HepG2 (cell line): ENCODE data around the gene FSD1. TPM values are rescaled to one million over a fixed set of nuclear protein-coding genes. Genes with fewer than 3 reads are reported as not detected.

Experiments
- CCDC6 ChIP-seq: sonication (generic); formaldehyde crosslinking; IDR thresholded peaks from 2 replicates; pipeline ENCODE4 v1.8.1; 2022; ENCODE audit warnings: mild to moderate bottlenecking, missing genetic modification reagents, moderate library complexity
- E2F5 ChIP-seq: sonication (generic); formaldehyde crosslinking; conservative IDR thresholded peaks from 2 replicates; pipeline ENCODE4 v1.4.0; 2020; ENCODE audit warnings: missing genetic modification reagents
- FOXA3 ChIP-seq: IDR thresholded peaks from 2 replicates; pipeline ENCODE4 v1.6.1; 2016; ENCODE audit warnings: missing genetic modification reagents, missing compliant biosample characterization
- HNRNPH1 ChIP-seq: fragments of 200-400 bp; formaldehyde crosslinking; optimal IDR thresholded peaks from 2 replicates; pipeline ENCODE3; 2017; ENCODE audit warnings: mild to moderate bottlenecking, low read depth, low read length
- NAIF1 ChIP-seq: sonication (generic); formaldehyde crosslinking; IDR thresholded peaks from 2 replicates; pipeline ENCODE4 v1.5.0; 2020; ENCODE audit warnings: mild to moderate bottlenecking, missing genetic modification reagents, borderline replicate concordance
- NPAS2 ChIP-seq: sonication (generic); formaldehyde crosslinking; IDR thresholded peaks from 2 replicates; pipeline ENCODE4 v1.8.0; 2022; ENCODE audit warnings: mild to moderate bottlenecking, missing genetic modification reagents, borderline replicate concordance
- REXO4 ChIP-seq: sonication (generic); formaldehyde crosslinking; IDR thresholded peaks from 2 replicates; pipeline ENCODE4 v1.8.0; 2022; ENCODE audit warnings: missing genetic modification reagents, mild to moderate bottlenecking, borderline replicate concordance
- SMAD3 ChIP-seq: sonication (generic); formaldehyde crosslinking; IDR thresholded peaks from 2 replicates; pipeline ENCODE4 v1.4.0; 2020; ENCODE audit warnings: missing genetic modification reagents
- SP140L ChIP-seq: sonication (generic); formaldehyde crosslinking; IDR thresholded peaks from 2 replicates; pipeline ENCODE4 v1.4.0; 2020; ENCODE audit warnings: missing genetic modification reagents, borderline replicate concordance
- TFAP4 ChIP-seq: sonication (generic); IDR thresholded peaks from 2 replicates; pipeline ENCODE4 v1.6.1; 2016; ENCODE audit warnings: low read depth, borderline replicate concordance
- ZBTB2 ChIP-seq: sonication (generic); formaldehyde crosslinking; IDR thresholded peaks from 2 replicates; pipeline ENCODE4 v1.8.0; 2022; ENCODE audit warnings: low read depth, missing genetic modification reagents
- ZHX1 ChIP-seq: sonication (generic); formaldehyde crosslinking; IDR thresholded peaks from 2 replicates; pipeline ENCODE4 v1.8.1; 2022; ENCODE audit warnings: low read depth, mild to moderate bottlenecking, missing genetic modification reagents
- ZNF253 ChIP-seq: sonication (generic); formaldehyde crosslinking; IDR thresholded peaks from 2 replicates; pipeline ENCODE4 v1.8.0; 2022; ENCODE audit warnings: mild to moderate bottlenecking, missing genetic modification reagents, borderline replicate concordance
- ZNF281 ChIP-seq: sonication (generic); formaldehyde crosslinking; IDR thresholded peaks from 2 replicates; pipeline ENCODE4 v1.4.0; 2020; ENCODE audit warnings: missing genetic modification reagents, borderline replicate concordance
- ZNF430 ChIP-seq: sonication (generic); formaldehyde crosslinking; IDR thresholded peaks from 2 replicates; pipeline ENCODE4 v1.9.0; 2021; ENCODE audit warnings: mild to moderate bottlenecking, missing genetic modification reagents
- ZNF431 ChIP-seq: sonication (generic); formaldehyde crosslinking; IDR thresholded peaks from 2 replicates; pipeline ENCODE4 v1.9.0; 2022; ENCODE audit warnings: missing genetic modification reagents, low read depth, mild to moderate bottlenecking, borderline replicate concordance
- ZNF569 ChIP-seq: sonication (generic); formaldehyde crosslinking; IDR thresholded peaks from 2 replicates; pipeline ENCODE4 v1.5.0; 2020; ENCODE audit warnings: mild to moderate bottlenecking, missing genetic modification reagents, moderate library complexity, borderline replicate concordance
- ZNF781 ChIP-seq: sonication (generic); formaldehyde crosslinking; IDR thresholded peaks from 2 replicates; pipeline ENCODE4 v1.5.1; 2020; ENCODE audit warnings: borderline replicate concordance, mild to moderate bottlenecking, missing genetic modification reagents; ENCODE audit errors: not compliant biosample characterization
- polyA plus RNA-seq, 8 experiments: library from polyadenylated mRNA; depleted of rRNA in 3 of 8; stranded (reverse) in 7 of 8; unstranded in 1 of 8; fragments of >200 nt; fragmentation: Illumina TruSeq in 4 of 8; extraction: Trizol in 4 of 8; gene quantifications; 2 replicates each; pipeline versions ENCODE4 v1.2.1 to v1.2.3, GENCODE V29; 2011 to 2016; ENCODE audit warnings: low read depth in 4 of 8, missing spikeins in 1 of 8, mixed read lengths in 1 of 8; ENCODE audit not compliant: insufficient read depth in 1 of 8
- total RNA-seq, 5 experiments: library from RNA; depleted of rRNA; stranded (reverse); fragments of >200 nt; fragmentation: Illumina TruSeq; extraction: Trizol; gene quantifications; 2 replicates each; pipeline ENCODE4 v1.2.3, GENCODE V29; 2016; ENCODE audit warnings: low read depth in 1 of 5

The FSD1 gene
- total and polyA plus RNA-seq, 2 of the 13 experiments (the other 11 are each of a cell fraction or from before 2014, with no cell fraction given) = 0.29 to 0.66 TPM

GRCh38 chr19:4310247-4311121 lies 6.1 kb downstream of the FSD1 start (continued):
- TF ChIP-seq E2F5 (CRISPR knock-in tag) = no peak
- peak; percentile 73; the same call in 1 of the 2 replicates for TF ChIP-seq ZNF281 (CRISPR knock-in tag)
- no peak for TF ChIP-seq SP140L
- no peak for TF ChIP-seq ZBTB2 (CRISPR knock-in tag)
- TF ChIP-seq SMAD3 (CRISPR knock-in tag) = peak; percentile 78
- no peak for TF ChIP-seq NAIF1 (CRISPR knock-in tag)
- no peak for TF ChIP-seq ZNF781 (CRISPR knock-in tag)
- no peak for TF ChIP-seq NPAS2 (CRISPR knock-in tag)
- peak; percentile 95 for TF ChIP-seq ZNF431 (CRISPR knock-in tag)
- TF ChIP-seq FOXA3 (CRISPR knock-in tag) = peak; percentile 90
- TF ChIP-seq ZHX1 (CRISPR knock-in tag) = peak; percentile 90; the same call in 1 of the 2 replicates
- TF ChIP-seq HNRNPH1 = no peak
- TF ChIP-seq CCDC6 (CRISPR knock-in tag) = 0 out of 2 replicates have a peak, but pooled peaks have one; percentile 63
- peak; percentile 53; the same call in 1 of the 2 replicates for TF ChIP-seq ZNF253 (CRISPR knock-in tag)
- TF ChIP-seq TFAP4 = peak; percentile 71; the same call in 1 of the 2 replicates
- no peak for TF ChIP-seq ZNF569 (CRISPR knock-in tag)
- TF ChIP-seq ZNF430 = peak; percentile 98
- TF ChIP-seq REXO4 (CRISPR knock-in tag) = no peak
